SK-N-MC (cell line): ENCODE measurements around the gene KCNA4.

Experiments used
- EZH2 ChIP-seq: fragments of 200-600 bp; sonication (generic); IDR thresholded peaks from one replicate; pipeline ENCODE4 v1.6.1; 2017; ENCODE audit warnings: antibody characterized with exemption
- FOXP2 ChIP-seq: optimal IDR thresholded peaks from 2 replicates; pipeline ENCODE3; 2011; ENCODE audit warnings: mild to moderate bottlenecking, moderate library complexity; ENCODE audit not compliant: insufficient read depth; ENCODE audit errors: extremely low read length, control extremely low read depth
- POLR2AphosphoS5 ChIP-seq: IDR thresholded peaks from 2 replicates; pipeline ENCODE4 v1.6.1; 2012; ENCODE audit warnings: mild to moderate bottlenecking, low read depth, low read length, borderline replicate concordance

GRCh38 chr11:30000986-30001750 lies 15.7 kb downstream of the KCNA4 start:
- TF ChIP-seq POLR2AphosphoS5 (no peak), EZH2 (no peak), FOXP2 (no peak)
